Measurements from ENCODE around the gene ALKBH7.

The ALKBH7 gene

GRCh38 chr19:6402058-6402457 lies 29.5 kb downstream of the ALKBH7 start:
- no peak for DNase-seq

- no peak for DNase-seq
These were observed 30.4 kb downstream of the ALKBH7 start for GRCh38 chr19:6402837-6403608.

- no peak for DNase-seq
These were observed 33.8 kb downstream of the ALKBH7 start for GRCh38 chr19:6406401-6406800.

- no peak for DNase-seq
These were observed 36.8 kb downstream of the ALKBH7 start for GRCh38 chr19:6409346-6409745.

GRCh38 chr19:6412061-6412446 lies 39.5 kb downstream of the ALKBH7 start:
- no peak for DNase-seq

- DNase-seq = peak; percentile 65
These were observed 40.0 kb downstream of the ALKBH7 start for GRCh38 chr19:6412447-6413091.

- DNase-seq = no peak
These were observed 40.7 kb downstream of the ALKBH7 start for GRCh38 chr19:6413291-6413690.

GRCh38 chr19:6413721-6414643 lies 41.4 kb downstream of the ALKBH7 start:
- no peak for DNase-seq

- DNase-seq = no peak
These were observed 42.4 kb downstream of the ALKBH7 start for GRCh38 chr19:6414793-6415590.

GRCh38 chr19:6415591-6416190 lies 43.1 kb downstream of the ALKBH7 start:
- no peak for DNase-seq

- DNase-seq = no peak
These were observed 44.2 kb downstream of the ALKBH7 start for GRCh38 chr19:6416658-6417405.

- DNase-seq = no peak
These were observed 45.3 kb downstream of the ALKBH7 start for GRCh38 chr19:6417713-6418561.

GRCh38 chr19:6418562-6418932 lies 46.0 kb downstream of the ALKBH7 start:
- no peak for DNase-seq

- no peak for DNase-seq
These were observed 48.8 kb downstream of the ALKBH7 start for GRCh38 chr19:6421075-6422014.

- peak; percentile 57 for DNase-seq
These were observed 51.1 kb downstream of the ALKBH7 start for GRCh38 chr19:6423499-6424194.

GRCh38 chr19:6424195-6424938 lies 51.8 kb downstream of the ALKBH7 start, which contains the start of gene KHSRP:
Gene KHSRP, minus strand, starts transcription at chr19:6424811. Its CDS starts 110 bp downstream, at chr19:6424701.
- peak; percentile 38 for DNase-seq
